HL-60 (cell line): ENCODE data around the gene SLC4A3.

ENCODE experiments used
- GABPA ChIP-seq: IDR thresholded peaks from 2 replicates; pipeline ENCODE4 v1.6.1; 2012; ENCODE audit warnings: low read depth
- POLR2AphosphoS5 ChIP-seq: IDR thresholded peaks from 2 replicates; pipeline ENCODE4 v1.6.1; 2012; ENCODE audit warnings: low read depth
- REST ChIP-seq: IDR thresholded peaks from 2 replicates; pipeline ENCODE4 v1.6.1; 2012; ENCODE audit warnings: low read depth; ENCODE audit not compliant: insufficient replicate concordance
- TF ChIP-seq, protein P1 (sequence below): IDR thresholded peaks from one replicate; pipeline ENCODE4 v1.5.1; 2011; ENCODE audit warnings: low read length, control low read depth, inconsistent platforms; ENCODE audit not compliant: insufficient read depth

GRCh38 chr2:219637842-219638185 is 10.4 kb downstream of the SLC4A3 start:
- TF ChIP-seq, protein P1, sequence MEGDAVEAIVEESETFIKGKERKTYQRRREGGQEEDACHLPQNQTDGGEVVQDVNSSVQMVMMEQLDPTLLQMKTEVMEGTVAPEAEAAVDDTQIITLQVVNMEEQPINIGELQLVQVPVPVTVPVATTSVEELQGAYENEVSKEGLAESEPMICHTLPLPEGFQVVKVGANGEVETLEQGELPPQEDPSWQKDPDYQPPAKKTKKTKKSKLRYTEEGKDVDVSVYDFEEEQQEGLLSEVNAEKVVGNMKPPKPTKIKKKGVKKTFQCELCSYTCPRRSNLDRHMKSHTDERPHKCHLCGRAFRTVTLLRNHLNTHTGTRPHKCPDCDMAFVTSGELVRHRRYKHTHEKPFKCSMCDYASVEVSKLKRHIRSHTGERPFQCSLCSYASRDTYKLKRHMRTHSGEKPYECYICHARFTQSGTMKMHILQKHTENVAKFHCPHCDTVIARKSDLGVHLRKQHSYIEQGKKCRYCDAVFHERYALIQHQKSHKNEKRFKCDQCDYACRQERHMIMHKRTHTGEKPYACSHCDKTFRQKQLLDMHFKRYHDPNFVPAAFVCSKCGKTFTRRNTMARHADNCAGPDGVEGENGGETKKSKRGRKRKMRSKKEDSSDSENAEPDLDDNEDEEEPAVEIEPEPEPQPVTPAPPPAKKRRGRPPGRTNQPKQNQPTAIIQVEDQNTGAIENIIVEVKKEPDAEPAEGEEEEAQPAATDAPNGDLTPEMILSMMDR = no peak
- TF ChIP-seq POLR2AphosphoS5 (no peak), GABPA (no peak), REST (no peak)
